ENCODE results near the gene PTBP1. TPM values are rescaled to one million over a fixed set of nuclear protein-coding genes. Genes with fewer than 3 reads are reported as not detected.

Gene PTBP1
- total and polyA plus RNA-seq, 9 of the 15 experiments (the other 6 are each of a cell fraction or from before 2014, with no cell fraction given), result 14.0 to 759 (median 234) TPM

GRCh38 chr19:843180-843835, 46.1 kb downstream of the PTBP1 start (continued):
- TF ChIP-seq MAX (CRISPR knock-in tag; IDR thresholded peaks at IDR 0.05) (peak; percentile 84), E2F3 (CRISPR knock-in tag; IDR thresholded peaks at IDR 0.05) (no peak), SLC30A9 (CRISPR knock-in tag; IDR thresholded peaks at IDR 0.05) (no peak), HMG20A (CRISPR knock-in tag; conservative IDR thresholded peaks at IDR 0.05) (no peak), SREBF2 (CRISPR knock-in tag; IDR thresholded peaks at IDR 0.05) (no peak), TAL1 (IDR thresholded peaks at IDR 0.05) (no peak), CLOCK (CRISPR knock-in tag; IDR thresholded peaks at IDR 0.05; ENCODE audit: borderline replicate concordance) (no peak), ZNF316 (IDR thresholded peaks at IDR 0.05) (no peak), MGA (IDR thresholded peaks at IDR 0.05) (peak; percentile 98)

All from K562 (cell line).